ENCODE data around the gene SLC12A9.

SLC12A9 gene

GRCh38 chr7:100914208-100914878 lies 61.8 kb downstream of the SLC12A9 start:
- H3K4me3 ChIP-seq (ENCODE audit: low read length), result no peak overlapping the region
- no peaks in the 10 kb centered on the region for H3K36me3 ChIP-seq (replicated peaks; ENCODE audit: low read depth, low read length)
- no peaks in the 10 kb centered on the region for H3K27me3 ChIP-seq (ENCODE audit: low read depth, low read length)
- H4K20me1 ChIP-seq (ENCODE audit: insufficient read depth, low read length), result no peaks in the 10 kb centered on the region
- H3K4me2 ChIP-seq (ENCODE audit: low read length), result no peak overlapping the region
- TF ChIP-seq CTCF (IDR thresholded peaks at IDR 0.05; ENCODE audit: low read depth, low read length) (no peak), EZH2phosphoT487 (IDR thresholded peaks at IDR 0.05; ENCODE audit: low read depth) (no peak)
- H3K79me2 ChIP-seq (ENCODE audit: low read length), result no peaks in the 10 kb centered on the region
- no peak overlapping the region for H2AFZ ChIP-seq (ENCODE audit: low read depth, low read length)
- no peaks in the 10 kb centered on the region for H3K9me3 ChIP-seq (ENCODE audit: insufficient read depth, low read length)
- peaks cover 8% of the 10 kb centered on the region for H3K4me1 ChIP-seq (ENCODE audit: low read length)
- H3K9ac ChIP-seq (ENCODE audit: low read length), result no peak overlapping the region
- no peak overlapping the region for H3K27ac ChIP-seq (ENCODE audit: low read length)

GRCh38 chr7:100914879-100915447 lies 62.5 kb downstream of the SLC12A9 start:
- no peak for TF ChIP-seq EZH2phosphoT487 (IDR thresholded peaks at IDR 0.05; ENCODE audit: low read depth)
- TF ChIP-seq CTCF (IDR thresholded peaks at IDR 0.05; ENCODE audit: low read depth, low read length), result no peak
- no peak overlapping the region for H3K4me2 ChIP-seq (ENCODE audit: low read length)
- H2AFZ ChIP-seq (ENCODE audit: low read depth, low read length), result no peak overlapping the region
- no peak overlapping the region for H3K9ac ChIP-seq (ENCODE audit: low read length)
- H3K27me3 ChIP-seq (ENCODE audit: low read depth, low read length), result no peaks in the 10 kb centered on the region
- H3K4me3 ChIP-seq (ENCODE audit: low read length), result no peak overlapping the region
- H3K9me3 ChIP-seq (ENCODE audit: insufficient read depth, low read length), result no peaks in the 10 kb centered on the region
- peaks cover 8% of the 10 kb centered on the region for H3K4me1 ChIP-seq (ENCODE audit: low read length)
- H4K20me1 ChIP-seq (ENCODE audit: insufficient read depth, low read length), result no peaks in the 10 kb centered on the region
- no peaks in the 10 kb centered on the region for H3K79me2 ChIP-seq (ENCODE audit: low read length)
- no peak overlapping the region for H3K27ac ChIP-seq (ENCODE audit: low read length)
- H3K36me3 ChIP-seq (replicated peaks; ENCODE audit: low read depth, low read length), result no peaks in the 10 kb centered on the region

Data from OCI-LY3 (cell line).